ENCODE measurements around the gene CCDC180.
A peak's percentile ranks its signal among the peaks of the same experiment; 100 is the strongest.

The CCDC180 gene

GRCh38 chr9:97300586-97300985 lies 6.9 kb upstream of the CCDC180 start:
- no peak overlapping the region for H3K27ac ChIP-seq
- no peak for TF ChIP-seq CTCF (conservative IDR thresholded peaks at IDR 0.05)

GRCh38 chr9:97301974-97302373 lies 5.5 kb upstream of the CCDC180 start:
- no peak for TF ChIP-seq CTCF (conservative IDR thresholded peaks at IDR 0.05)
- H3K27ac ChIP-seq, result no peak overlapping the region

- no peak overlapping the region for H3K27ac ChIP-seq
- TF ChIP-seq CTCF (conservative IDR thresholded peaks at IDR 0.05), result no peak
These were observed 2.9 kb upstream of the CCDC180 start for GRCh38 chr9:97304586-97304985.

GRCh38 chr9:97305501-97306298 lies 1.8 kb upstream of the CCDC180 start:
- H3K27ac ChIP-seq, result no peak overlapping the region
- no peak for TF ChIP-seq CTCF (conservative IDR thresholded peaks at IDR 0.05)

- no peak overlapping the region for H3K27ac ChIP-seq
These were observed 368 bp upstream of the CCDC180 start for GRCh38 chr9:97307091-97307490.

GRCh38 chr9:97309260-97309659 lies 1.8 kb downstream of the CCDC180 start:
- no peak for TF ChIP-seq CTCF (conservative IDR thresholded peaks at IDR 0.05)
- no peak overlapping the region for H3K27ac ChIP-seq

More at GRCh38 chr9:97307091-97307490, 368 bp upstream of the CCDC180 start:
- TF ChIP-seq CTCF (conservative IDR thresholded peaks at IDR 0.05), result 0 out of 2 replicates have a peak, but pooled peaks have one; percentile 15

GRCh38 chr9:97310023-97310422 lies 2.6 kb downstream of the CCDC180 start:
- no peak overlapping the region for H3K27ac ChIP-seq

More at GRCh38 chr9:97310023-97310422, 2.6 kb downstream of the CCDC180 start:
- no peak for TF ChIP-seq CTCF (conservative IDR thresholded peaks at IDR 0.05)
